Amygdala (tissue), 56 donors: ENCODE data around the gene NCOA1.

ENCODE experiments used
- DNase-seq, 56 donors: peaks; one replicate each; lab custom pipeline; 2025; lab: John Stamatoyannopoulos, UW

Gene NCOA1

GRCh38 chr2:24724111-24724775 is 233.2 kb downstream of the NCOA1 start:
- no peak for DNase-seq

- no peak for DNase-seq
These were observed 234.9 kb downstream of the NCOA1 start for GRCh38 chr2:24725956-24726355.

GRCh38 chr2:24730481-24730880 is 239.4 kb downstream of the NCOA1 start:
- DNase-seq: no peak

GRCh38 chr2:24731040-24731439 is 240.0 kb downstream of the NCOA1 start:
- DNase-seq: no peak

- no peak for DNase-seq
These were observed 240.9 kb downstream of the NCOA1 start for GRCh38 chr2:24731923-24732322.

GRCh38 chr2:24734741-24735140 is 243.7 kb downstream of the NCOA1 start:
- DNase-seq: no peak

- no peak for DNase-seq
These were observed 248.4 kb downstream of the NCOA1 start for GRCh38 chr2:24739354-24740025.

- DNase-seq: no peak
These were observed 249.1 kb downstream of the NCOA1 start for GRCh38 chr2:24740142-24740541.

- DNase-seq: no peak
These were observed 251.7 kb downstream of the NCOA1 start for GRCh38 chr2:24742730-24743129.

GRCh38 chr2:24743924-24744323 is 252.9 kb downstream of the NCOA1 start:
- DNase-seq: no peak

- no peak for DNase-seq
These were observed 253.3 kb downstream of the NCOA1 start for GRCh38 chr2:24744356-24744755.

- no peak for DNase-seq
These were observed 254.8 kb downstream of the NCOA1 start for GRCh38 chr2:24745825-24746224.

GRCh38 chr2:24747299-24747698 is 256.2 kb downstream of the NCOA1 start:
- no peak for DNase-seq

- DNase-seq: no peak
These were observed 258.1 kb downstream of the NCOA1 start for GRCh38 chr2:24749069-24749691.

- DNase-seq: no peak
These were observed 264.1 kb downstream of the NCOA1 start for GRCh38 chr2:24754985-24755705.

- no peak for DNase-seq
These were observed 265.7 kb downstream of the NCOA1 start for GRCh38 chr2:24756789-24757188.

GRCh38 chr2:24761866-24762265 is 270.8 kb downstream of the NCOA1 start:
- DNase-seq: peak in 6 of 56 donors; percentile 2 to 18 (median 13)

- no peak for DNase-seq
These were observed 271.5 kb downstream of the NCOA1 start for GRCh38 chr2:24762518-24762917.

GRCh38 chr2:24763843-24764242 is 272.8 kb downstream of the NCOA1 start:
- DNase-seq: no peak

- no peak for DNase-seq
These were observed 275.6 kb downstream of the NCOA1 start for GRCh38 chr2:24766609-24767008.

- no peak for DNase-seq
These were observed 277.0 kb downstream of the NCOA1 start for GRCh38 chr2:24768013-24768412.
